Glutamatergic neuron (in vitro differentiated cells): ENCODE results near the gene VAC14. TPM values are rescaled to one million over a fixed set of nuclear protein-coding genes. Genes with fewer than 3 reads are reported as not detected.

ENCODE experiments used
- DNase-seq: peaks from one replicate; pipeline ENCODE4 v3.0.0; 2022
- H3K27ac Mint-ChIP-seq: one replicate; pipeline ENCODE4 v1.8.0; 2020; ENCODE audit warnings: mild to moderate bottlenecking, mixed read lengths, inconsistent platforms; ENCODE audit not compliant: unreplicated experiment
- H3K27me3 Mint-ChIP-seq: one replicate; pipeline ENCODE4 v1.8.0; 2020; ENCODE audit warnings: mild to moderate bottlenecking, moderate library complexity, mixed read lengths, inconsistent platforms; ENCODE audit not compliant: unreplicated experiment
- H3K36me3 Mint-ChIP-seq: one replicate; pipeline ENCODE4 v1.8.0; 2020; ENCODE audit warnings: mild to moderate bottlenecking, mixed read lengths, inconsistent platforms; ENCODE audit not compliant: unreplicated experiment
- H3K4me1 Mint-ChIP-seq: one replicate; pipeline ENCODE4 v1.8.0; 2020; ENCODE audit warnings: mild to moderate bottlenecking, low read depth, mixed read lengths, inconsistent platforms; ENCODE audit not compliant: unreplicated experiment
- H3K4me3 Mint-ChIP-seq: one replicate; pipeline ENCODE4 v1.8.0; 2020; ENCODE audit warnings: mild to moderate bottlenecking, mixed read lengths, inconsistent platforms; ENCODE audit not compliant: unreplicated experiment
- H3K9me3 Mint-ChIP-seq: one replicate; pipeline ENCODE4 v1.8.0; 2020; ENCODE audit warnings: mild to moderate bottlenecking, moderate library complexity, mixed read lengths, inconsistent platforms; ENCODE audit not compliant: unreplicated experiment
- total RNA-seq: library from RNA; stranded (reverse); fragmentation: NEBNext Ultra II Directional; extraction: Animal tissue kit (Norgen Biotek cat#: 25700); gene quantifications from one replicate; pipeline ENCODE4 v1.2.1, GENCODE V29; 2021; ENCODE audit not compliant: unreplicated experiment
- TF ChIP-seq, protein P1 (sequence below): fragments of 200-600 bp; sonication (generic); IDR thresholded peaks from one replicate; pipeline ENCODE4 v1.5.0; 2021; ENCODE audit not compliant: partially characterized antibody, unreplicated experiment

Gene VAC14
- total RNA-seq, 1 donor from 2014 or later: 50.2 TPM

DNA sequence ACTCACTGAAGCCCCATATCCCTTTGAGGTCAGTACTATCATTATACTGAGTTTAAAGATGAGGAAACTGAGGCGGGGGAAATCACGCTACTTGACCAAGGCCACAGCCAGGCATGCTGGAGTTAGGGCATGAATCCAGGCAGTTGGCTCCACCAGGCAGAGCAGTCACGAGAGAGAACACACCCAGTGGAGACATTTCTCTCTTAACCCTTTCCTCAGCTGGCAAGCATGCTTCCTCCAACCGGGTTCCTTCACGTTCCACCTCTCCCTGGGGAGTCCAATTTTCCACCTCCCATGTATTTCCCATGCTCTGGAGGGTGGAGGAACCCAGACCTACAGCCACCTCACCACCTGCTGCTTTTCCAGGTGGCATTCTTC lies 32.8 kb downstream of the VAC14 start:
- Mint-ChIP-seq H3K36me3 (no peaks in the 10 kb centered on the region), H3K4me3 (no peak overlapping the region), H3K9me3 (no peaks in the 10 kb centered on the region), H3K4me1 (peaks cover 7% of the 10 kb centered on the region), H3K27ac (no peak overlapping the region), H3K27me3 (peaks cover 3% of the 10 kb centered on the region)
- no peak for DNase-seq
- TF ChIP-seq, protein P1, sequence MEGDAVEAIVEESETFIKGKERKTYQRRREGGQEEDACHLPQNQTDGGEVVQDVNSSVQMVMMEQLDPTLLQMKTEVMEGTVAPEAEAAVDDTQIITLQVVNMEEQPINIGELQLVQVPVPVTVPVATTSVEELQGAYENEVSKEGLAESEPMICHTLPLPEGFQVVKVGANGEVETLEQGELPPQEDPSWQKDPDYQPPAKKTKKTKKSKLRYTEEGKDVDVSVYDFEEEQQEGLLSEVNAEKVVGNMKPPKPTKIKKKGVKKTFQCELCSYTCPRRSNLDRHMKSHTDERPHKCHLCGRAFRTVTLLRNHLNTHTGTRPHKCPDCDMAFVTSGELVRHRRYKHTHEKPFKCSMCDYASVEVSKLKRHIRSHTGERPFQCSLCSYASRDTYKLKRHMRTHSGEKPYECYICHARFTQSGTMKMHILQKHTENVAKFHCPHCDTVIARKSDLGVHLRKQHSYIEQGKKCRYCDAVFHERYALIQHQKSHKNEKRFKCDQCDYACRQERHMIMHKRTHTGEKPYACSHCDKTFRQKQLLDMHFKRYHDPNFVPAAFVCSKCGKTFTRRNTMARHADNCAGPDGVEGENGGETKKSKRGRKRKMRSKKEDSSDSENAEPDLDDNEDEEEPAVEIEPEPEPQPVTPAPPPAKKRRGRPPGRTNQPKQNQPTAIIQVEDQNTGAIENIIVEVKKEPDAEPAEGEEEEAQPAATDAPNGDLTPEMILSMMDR: no peak

DNA sequence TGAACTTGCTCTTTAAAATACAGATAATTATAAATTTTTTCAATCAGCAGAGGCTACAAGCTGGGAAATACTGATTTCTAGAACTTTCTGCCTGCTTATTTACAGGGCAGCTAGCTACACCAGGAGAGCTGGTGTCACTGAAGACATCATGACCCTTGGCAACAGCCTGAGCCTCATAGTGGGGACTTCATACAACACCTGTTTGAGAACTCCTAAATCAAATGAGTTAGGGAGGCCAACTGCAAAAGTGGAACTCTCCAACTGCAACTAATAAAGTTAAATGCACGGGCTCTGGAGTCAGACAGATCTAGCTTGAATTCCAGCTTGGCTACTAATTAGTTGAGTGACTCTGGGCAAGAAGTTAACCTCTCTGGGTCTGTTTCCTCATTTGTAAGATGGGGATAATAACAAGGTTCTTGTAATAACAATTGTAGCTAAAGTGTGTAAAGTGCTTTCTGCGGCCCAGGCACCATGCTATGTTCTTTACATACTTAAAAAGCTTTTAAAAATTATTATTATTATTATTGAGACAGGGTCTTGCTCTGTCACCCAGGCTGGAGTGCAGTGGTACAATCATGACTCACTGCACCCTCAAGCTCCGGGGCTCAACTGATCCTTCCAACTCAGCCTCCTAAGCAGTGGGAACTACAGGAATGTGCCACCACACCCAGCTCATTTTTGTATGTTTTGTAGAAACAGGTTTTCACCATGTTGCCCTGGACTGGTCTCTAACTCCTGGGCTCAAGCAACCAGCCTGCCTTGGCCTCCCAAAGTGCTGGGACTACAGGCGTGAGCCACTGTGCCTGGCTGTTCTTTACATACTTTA lies 33.4 kb downstream of the VAC14 start:
- TF ChIP-seq, protein P1: no peak
- H3K9me3 Mint-ChIP-seq: no peaks in the 10 kb centered on the region
- H3K36me3 Mint-ChIP-seq: no peaks in the 10 kb centered on the region
- no peak overlapping the region for H3K27ac Mint-ChIP-seq
- H3K4me1 Mint-ChIP-seq: peaks cover 7% of the 10 kb centered on the region
- H3K4me3 Mint-ChIP-seq: no peak overlapping the region
- DNase-seq: no peak
- H3K27me3 Mint-ChIP-seq: peaks cover 3% of the 10 kb centered on the region

DNA sequence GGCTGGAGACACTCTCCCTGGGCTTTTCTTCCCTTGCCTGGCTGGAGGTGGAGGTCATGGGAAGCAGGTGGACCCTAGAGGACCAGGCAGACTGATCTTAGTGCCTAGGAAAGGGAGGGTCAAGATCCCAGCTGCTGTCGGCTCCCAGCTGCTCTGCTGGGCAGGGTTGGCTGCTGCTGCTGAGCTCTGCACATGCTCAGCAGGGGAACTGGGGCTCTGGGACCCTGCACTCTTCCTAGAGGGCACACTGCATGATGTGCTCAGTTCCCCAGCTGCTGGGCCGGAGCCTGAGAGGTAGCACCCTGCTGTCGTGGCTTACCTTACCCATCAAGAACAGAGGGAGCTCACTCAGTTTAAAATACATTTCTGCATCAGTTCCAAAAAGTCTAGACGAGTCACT lies 34.3 kb downstream of the VAC14 start:
- peaks cover 7% of the 10 kb centered on the region for H3K4me1 Mint-ChIP-seq
- H3K36me3 Mint-ChIP-seq: no peaks in the 10 kb centered on the region
- H3K4me3 Mint-ChIP-seq: no peak overlapping the region
- no peak overlapping the region for H3K27ac Mint-ChIP-seq
- H3K9me3 Mint-ChIP-seq: no peaks in the 10 kb centered on the region
- no peak for DNase-seq
- H3K27me3 Mint-ChIP-seq: peaks cover 3% of the 10 kb centered on the region
- TF ChIP-seq, protein P1: no peak

DNA sequence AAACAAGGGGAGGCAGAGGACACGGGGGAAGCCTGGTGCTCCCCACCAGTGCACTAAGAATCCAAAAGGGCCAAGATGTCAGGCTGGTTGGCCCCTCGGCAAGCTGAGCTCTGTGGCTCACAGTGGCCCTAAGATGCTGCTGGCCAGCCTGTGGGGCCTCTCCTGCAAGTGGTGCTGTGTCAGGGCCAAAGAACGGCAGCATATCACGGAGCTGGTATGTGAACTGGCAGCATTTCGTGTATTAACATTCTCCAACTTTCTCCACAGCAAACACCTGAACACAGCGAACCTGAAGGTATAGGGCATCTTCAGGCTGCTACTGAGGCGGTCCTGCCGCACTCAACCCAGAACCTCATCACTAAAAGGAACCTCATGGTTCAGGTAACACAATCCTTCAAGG lies 34.8 kb downstream of the VAC14 start:
- H3K27me3 Mint-ChIP-seq: peaks cover 3% of the 10 kb centered on the region
- peaks cover 7% of the 10 kb centered on the region for H3K4me1 Mint-ChIP-seq
- H3K9me3 Mint-ChIP-seq: no peaks in the 10 kb centered on the region
- no peak overlapping the region for H3K4me3 Mint-ChIP-seq
- no peaks in the 10 kb centered on the region for H3K36me3 Mint-ChIP-seq
- H3K27ac Mint-ChIP-seq: no peak overlapping the region
- no peak for DNase-seq
- TF ChIP-seq, protein P1: no peak

DNA sequence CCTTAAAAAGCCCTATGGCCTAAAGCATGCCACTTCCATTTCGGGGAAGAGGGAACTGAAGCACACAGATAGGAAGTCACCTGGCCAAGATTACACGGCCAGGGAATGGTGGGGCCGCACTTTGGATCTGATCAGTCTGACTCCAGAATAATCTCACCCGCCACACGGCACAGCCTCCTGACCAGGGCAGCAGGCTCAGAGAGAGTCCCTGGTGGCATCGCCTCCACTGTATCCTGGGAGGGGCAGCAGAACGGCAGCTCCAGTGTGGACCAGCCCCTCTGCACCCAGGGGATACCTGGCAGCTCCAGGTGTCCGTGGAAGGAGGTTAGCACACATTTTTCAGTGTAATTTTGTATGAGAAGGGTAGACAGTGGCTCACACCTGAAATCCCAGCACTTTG lies 35.5 kb downstream of the VAC14 start:
- H3K27ac Mint-ChIP-seq: no peak overlapping the region

More for the DNA sequence above, 35.5 kb downstream of the VAC14 start:
- Mint-ChIP-seq H3K27me3 (peaks cover 6% of the 10 kb centered on the region), H3K9me3 (no peaks in the 10 kb centered on the region), H3K36me3 (no peaks in the 10 kb centered on the region), H3K4me1 (peaks cover 7% of the 10 kb centered on the region), H3K4me3 (no peak overlapping the region)
- TF ChIP-seq, protein P1: no peak
- DNase-seq: no peak
